GM21529 (cell line): ENCODE results near the gene KIAA0408.
"Not testable (repeated sequence)": the region's sequence is repeated elsewhere in the genome, so short reads cannot be mapped to it uniquely, and the experiment has no call there.

Experiments used
- ATAC-seq: cut with Tn5 transposase; IDR thresholded peaks from one replicate; pipeline ENCODE4 v1.9.1; 2021; ENCODE audit not compliant: unreplicated experiment

The KIAA0408 gene

DNA sequence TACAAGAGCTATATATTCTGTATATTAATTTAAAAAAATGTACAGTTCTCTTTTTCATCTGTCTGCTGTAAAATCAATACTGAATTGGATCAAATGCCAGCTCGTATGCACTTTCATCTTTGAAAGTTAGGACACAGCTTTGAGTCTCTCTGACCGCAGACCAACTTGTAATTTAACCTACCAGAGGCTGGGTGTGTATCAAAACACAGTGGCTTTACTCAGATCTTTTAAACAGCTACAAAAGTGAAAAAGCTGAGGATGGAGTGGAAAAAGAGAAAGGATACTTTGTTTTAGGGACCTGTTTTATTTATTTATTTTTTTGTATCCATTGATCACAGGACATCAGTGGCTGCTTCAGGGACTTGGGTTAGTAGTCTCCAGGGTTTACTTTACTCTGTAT is 44.1 kb downstream of the KIAA0408 start:
- ATAC-seq, result no peak

DNA sequence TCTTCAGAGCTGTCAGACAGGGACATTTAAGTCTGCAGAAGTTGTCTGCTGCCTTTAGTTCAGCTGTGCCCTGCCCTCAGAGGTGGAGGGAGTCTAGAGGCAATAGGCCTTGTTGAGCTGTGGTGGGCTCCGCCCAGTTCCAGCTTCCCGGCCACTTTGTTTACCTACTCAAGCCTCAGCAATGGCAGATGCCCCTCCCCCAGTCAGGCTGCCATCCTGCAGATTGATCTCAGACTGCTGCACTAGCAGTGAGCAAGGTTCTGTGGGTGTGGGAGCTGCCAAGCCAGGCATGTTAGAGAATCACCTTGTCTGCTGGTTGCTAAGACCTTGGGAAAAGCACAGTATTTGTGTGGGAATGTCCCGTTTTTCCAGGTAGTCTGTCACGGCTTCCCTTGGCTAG is 46.1 kb downstream of the KIAA0408 start:
- ATAC-seq, result not testable (repeated sequence)

DNA sequence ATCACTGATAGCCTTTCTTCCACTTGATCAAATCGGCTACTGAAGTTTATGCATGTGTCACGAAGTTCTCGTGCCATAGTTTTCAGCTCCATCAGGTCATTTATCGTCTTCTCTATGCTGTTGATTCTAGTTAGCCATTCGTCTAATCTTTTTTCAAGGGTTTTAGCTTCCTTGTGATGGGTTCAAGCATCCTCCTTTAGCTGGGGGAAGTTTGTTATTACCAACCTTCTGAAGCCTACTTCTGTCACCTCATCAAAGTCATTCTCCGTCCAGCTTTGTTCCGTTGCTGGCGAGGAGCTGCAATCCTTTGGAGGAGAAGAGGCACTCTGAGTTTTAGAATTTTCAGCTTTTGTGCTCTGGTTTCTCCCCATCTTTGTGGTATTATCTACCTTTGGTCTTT is 47.2 kb downstream of the KIAA0408 start:
- not testable (repeated sequence) for ATAC-seq
